Parathyroid adenoma (tissue), 2 donors: ENCODE measurements around the gene NR3C2.

Experiments used
- H2AFZ ChIP-seq: fragments of 300-600 bp; sonication (generic); one replicate; pipeline ENCODE4 v1.7.0; 2017; ENCODE audit warnings: antibody characterized with exemption, mild to moderate bottlenecking
- H3K27ac ChIP-seq: fragments of 300-600 bp; sonication (generic); one replicate; pipeline ENCODE4 v1.7.0; 2017
- H3K27me3 ChIP-seq: fragments of 300-600 bp; sonication (generic); one replicate; pipeline ENCODE4 v1.7.0; 2017; ENCODE audit warnings: low read length; ENCODE audit not compliant: control insufficient read depth, insufficient read depth
- H3K36me3 ChIP-seq: fragments of 300-600 bp; sonication (generic); one replicate; pipeline ENCODE4 v1.7.0; 2017; ENCODE audit warnings: low read length; ENCODE audit not compliant: control insufficient read depth, insufficient read depth
- H3K4me1 ChIP-seq: fragments of 300-600 bp; sonication (generic); one replicate; pipeline ENCODE4 v1.7.0; 2017; ENCODE audit warnings: control low read depth
- H3K4me2 ChIP-seq: fragments of 300-600 bp; sonication (generic); one replicate; pipeline ENCODE4 v1.7.0; 2017; ENCODE audit warnings: low read length
- H3K4me3 ChIP-seq: fragments of 300-600 bp; sonication (generic); one replicate; pipeline ENCODE4 v1.7.0; 2017; ENCODE audit warnings: low read depth, low read length
- H3K79me2 ChIP-seq: fragments of 300-600 bp; sonication (generic); one replicate; pipeline ENCODE4 v1.7.0; 2017; ENCODE audit warnings: control low read depth
- H3K9ac ChIP-seq: fragments of 300-600 bp; sonication (generic); one replicate; pipeline ENCODE4 v1.7.0; 2017; ENCODE audit warnings: mild to moderate bottlenecking
- H3K9me3 ChIP-seq: fragments of 300-600 bp; sonication (generic); one replicate; pipeline ENCODE4 v1.7.0; 2017; ENCODE audit warnings: low read length; ENCODE audit not compliant: control insufficient read depth
- CTCF ChIP-seq: fragments of 300-600 bp; sonication (generic); IDR thresholded peaks from one replicate; pipeline ENCODE4 v1.7.0; 2017; ENCODE audit warnings: antibody characterized with exemption, mild to moderate bottlenecking
- donor health status: primary hyperparathyroidism.

NR3C2 gene

GRCh38 chr4:148044089-148044911, 397.9 kb downstream of the NR3C2 start:
- Histone ChIP-seq H3K4me1 (peaks cover 9% of the 10 kb centered on the region), H3K27ac (peak overlapping the region; percentile 86), H3K9ac (no peak overlapping the region), H3K9me3 (no peaks in the 10 kb centered on the region), H3K79me2 (no peaks in the 10 kb centered on the region), H3K4me3 (no peak overlapping the region), H2AFZ (peak overlapping the region; percentile 56), H3K4me2 (no peak overlapping the region), H3K36me3 (no peaks in the 10 kb centered on the region), H3K27me3 (no peaks in the 10 kb centered on the region)
- TF ChIP-seq CTCF: no peak

GRCh38 chr4:148041606-148042329, 400.4 kb downstream of the NR3C2 start:
- H3K9me3 ChIP-seq: no peaks in the 10 kb centered on the region
- no peaks in the 10 kb centered on the region for H3K36me3 ChIP-seq
- peaks cover 5% of the 10 kb centered on the region for H3K4me1 ChIP-seq
- no peaks in the 10 kb centered on the region for H3K79me2 ChIP-seq
- H3K27ac ChIP-seq: no peak overlapping the region
- H2AFZ ChIP-seq: peak overlapping the region; percentile 42
- H3K4me3 ChIP-seq: no peak overlapping the region
- TF ChIP-seq CTCF: no peak
- no peak overlapping the region for H3K4me2 ChIP-seq
- no peak overlapping the region for H3K9ac ChIP-seq
- no peaks in the 10 kb centered on the region for H3K27me3 ChIP-seq

GRCh38 chr4:148034813-148035212, 407.4 kb downstream of the NR3C2 start:
- no peak overlapping the region for H3K4me2 ChIP-seq
- TF ChIP-seq CTCF: no peak
- no peak overlapping the region for H3K4me3 ChIP-seq
- no peaks in the 10 kb centered on the region for H3K9me3 ChIP-seq
- H3K9ac ChIP-seq: no peak overlapping the region
- no peaks in the 10 kb centered on the region for H3K36me3 ChIP-seq
- peaks cover 3% of the 10 kb centered on the region for H3K4me1 ChIP-seq
- peaks cover 3% of the 10 kb centered on the region for H3K79me2 ChIP-seq
- H2AFZ ChIP-seq: no peak overlapping the region
- peak overlapping the region; percentile 71 for H3K27ac ChIP-seq
- no peaks in the 10 kb centered on the region for H3K27me3 ChIP-seq

GRCh38 chr4:148030193-148030873, 411.9 kb downstream of the NR3C2 start:
- no peak for TF ChIP-seq CTCF
- no peaks in the 10 kb centered on the region for H3K36me3 ChIP-seq
- no peaks in the 10 kb centered on the region for H3K27me3 ChIP-seq
- no peaks in the 10 kb centered on the region for H3K9me3 ChIP-seq
- no peak overlapping the region for H3K4me3 ChIP-seq
- H3K4me2 ChIP-seq: no peak overlapping the region
- H3K9ac ChIP-seq: no peak overlapping the region
- no peaks in the 10 kb centered on the region for H3K79me2 ChIP-seq
- H3K4me1 ChIP-seq: peaks cover 12% of the 10 kb centered on the region
- no peak overlapping the region for H3K27ac ChIP-seq
- H2AFZ ChIP-seq: no peak overlapping the region
